SH-SY5Y (cell line): Measurements from ENCODE around the gene THSD7A.

ENCODE experiments used
- GATA2 ChIP-seq: IDR thresholded peaks from 2 replicates; pipeline ENCODE4 v1.6.1; 2011; ENCODE audit warnings: mild to moderate bottlenecking, low read depth, low read length
- GATA3 ChIP-seq: IDR thresholded peaks from 2 replicates; pipeline ENCODE4 v1.6.1; 2011; ENCODE audit warnings: low read depth, mild to moderate bottlenecking, low read length, moderate library complexity

GRCh38 chr7:11415101-11415500 is 416.9 kb downstream of the THSD7A start:
- TF ChIP-seq GATA2 (no peak), GATA3 (no peak)
